Activated naive CD4-positive, alpha-beta T cell treated with anti-CD3 and anti-CD28 coated beads, Interleukin-2, amount 10 ng/mL, durations not matched to agents 7 days and 5 days (primary cell): ENCODE results near the gene PITPNB.
A peak's percentile ranks its signal among the peaks of the same experiment; 100 is the strongest.

Experiments used
- CTCF ChIA-PET: fragments of 350-600 bp; sonication (Branson Sonifier 250); formaldehyde crosslinking; loops from one replicate; lab custom pipeline; 2021; ENCODE audit warnings: antibody characterized with exemption; lab: Charles Lee
- DNase-seq: peaks from one replicate; pipeline ENCODE4 v3.0.0-alpha.2; 2020
- H3K27ac Mint-ChIP-seq: one replicate; pipeline ENCODE4 v1.8.0; 2021; ENCODE audit warnings: mild to moderate bottlenecking, moderate library complexity, mixed read lengths
- H3K27me3 Mint-ChIP-seq: one replicate; pipeline ENCODE4 v1.8.0; 2021; ENCODE audit warnings: mild to moderate bottlenecking, mixed read lengths
- H3K36me3 Mint-ChIP-seq: one replicate; pipeline ENCODE4 v1.8.0; 2021; ENCODE audit warnings: mixed read lengths
- H3K4me1 Mint-ChIP-seq: one replicate; pipeline ENCODE4 v1.8.0; 2021; ENCODE audit warnings: mixed read lengths
- H3K4me3 Mint-ChIP-seq: one replicate; pipeline ENCODE4 v1.8.0; 2021; ENCODE audit warnings: mild to moderate bottlenecking, moderate library complexity, mixed read lengths
- H3K9me3 Mint-ChIP-seq: one replicate; pipeline ENCODE4 v1.8.0; 2021; ENCODE audit warnings: mixed read lengths

Gene PITPNB

DNA sequence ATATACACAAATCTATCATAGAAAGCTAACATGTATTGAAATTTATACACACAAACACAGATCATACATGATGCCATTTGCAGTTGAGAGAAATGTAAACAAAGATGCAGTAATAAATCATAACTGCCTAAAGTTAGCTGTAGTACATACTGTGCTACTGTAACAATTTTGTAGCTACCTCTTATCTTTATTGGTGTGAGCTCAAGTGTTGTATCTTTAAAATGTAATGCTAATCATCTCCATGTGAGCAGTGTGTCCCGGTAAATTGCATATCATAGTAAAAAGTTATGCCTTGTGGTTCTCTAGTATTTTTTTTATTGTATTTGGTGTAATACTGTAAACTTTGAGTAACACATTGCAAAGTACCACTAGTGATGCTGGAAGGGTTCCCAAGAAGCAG, 16.8 kb upstream of the PITPNB start:
- no peaks in the 10 kb centered on the region for H3K9me3 Mint-ChIP-seq
- no peaks in the 10 kb centered on the region for H3K4me1 Mint-ChIP-seq
- no peak for DNase-seq
- CTCF ChIA-PET, result interaction anchor here (1.4 kb wide), 1 partner anchor 56 kb away, joined by 5 read pairs; no protein-coding TSS in a partner anchor
- H3K27me3 Mint-ChIP-seq, result no peaks in the 10 kb centered on the region
- peaks cover 3% of the 10 kb centered on the region for H3K36me3 Mint-ChIP-seq
- no peak overlapping the region for H3K4me3 Mint-ChIP-seq
- no peak overlapping the region for H3K27ac Mint-ChIP-seq

DNA sequence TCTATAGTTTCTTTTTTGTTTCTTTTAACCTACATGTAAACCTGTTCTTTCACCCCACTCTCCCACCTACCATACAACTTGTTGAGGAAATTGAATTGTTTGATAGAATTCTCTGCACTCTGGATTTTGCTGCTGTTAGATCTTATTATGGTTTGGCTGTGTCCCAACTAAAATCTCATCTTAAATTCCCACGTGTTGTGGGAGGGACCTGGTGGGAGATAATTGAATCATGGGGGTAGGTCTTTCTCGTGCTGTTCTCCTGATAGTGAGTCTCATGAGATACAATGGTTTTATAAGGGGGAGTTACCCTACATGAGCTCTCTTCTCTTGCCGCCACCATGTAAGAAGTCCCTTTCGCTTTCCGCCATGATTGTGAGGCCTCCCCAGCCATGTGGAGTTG, 15.0 kb upstream of the PITPNB start:
- no peak overlapping the region for H3K4me3 Mint-ChIP-seq
- H3K4me1 Mint-ChIP-seq, result no peaks in the 10 kb centered on the region
- no peak overlapping the region for H3K27ac Mint-ChIP-seq
- CTCF ChIA-PET, result no interaction called here
- no peaks in the 10 kb centered on the region for H3K27me3 Mint-ChIP-seq
- peaks cover 3% of the 10 kb centered on the region for H3K36me3 Mint-ChIP-seq
- DNase-seq, result no peak
- no peaks in the 10 kb centered on the region for H3K9me3 Mint-ChIP-seq

DNA sequence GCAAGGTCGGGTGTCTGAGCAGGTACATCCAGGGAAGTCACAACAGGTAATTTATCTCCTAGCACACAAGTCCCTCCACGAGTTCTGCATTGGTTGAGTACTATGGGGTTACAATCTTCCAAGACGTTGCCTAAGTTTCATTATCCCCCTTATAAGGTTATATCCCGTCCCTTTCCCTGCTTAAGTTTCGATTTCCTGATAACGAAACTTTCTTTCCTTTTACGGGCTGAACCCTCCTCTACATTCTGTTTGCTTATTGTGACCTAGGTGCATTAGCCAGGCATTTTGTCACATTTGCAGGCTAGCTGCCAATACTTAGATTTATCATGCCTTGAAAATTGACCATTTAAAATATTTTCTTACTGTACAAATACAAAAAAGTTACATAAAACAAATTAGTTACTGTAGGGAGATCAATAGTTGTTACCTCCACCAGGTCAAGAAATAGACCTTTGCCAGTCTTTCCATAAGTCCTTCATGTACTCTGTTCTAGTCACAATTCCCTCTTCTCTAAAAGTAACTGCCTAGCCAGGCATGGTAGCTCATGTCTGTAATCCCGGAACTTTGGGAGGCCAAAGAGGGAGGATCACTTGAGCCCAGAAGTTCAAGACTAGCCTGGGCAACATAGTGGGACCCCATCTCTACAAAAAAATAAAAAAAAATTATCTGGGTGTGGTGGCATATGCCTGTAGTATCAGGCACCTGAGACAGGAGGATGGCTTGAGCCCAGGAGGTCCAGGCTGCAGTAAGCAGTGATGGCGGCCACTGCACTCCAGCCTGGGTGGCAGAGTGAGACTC, 14.3 kb upstream of the PITPNB start:
- Mint-ChIP-seq H3K9me3 (no peaks in the 10 kb centered on the region), H3K4me1 (no peaks in the 10 kb centered on the region), H3K27ac (no peak overlapping the region), H3K27me3 (no peaks in the 10 kb centered on the region), H3K36me3 (peaks cover 3% of the 10 kb centered on the region), H3K4me3 (no peak overlapping the region)
- CTCF ChIA-PET, result no interaction called here
- DNase-seq, result no peak

DNA sequence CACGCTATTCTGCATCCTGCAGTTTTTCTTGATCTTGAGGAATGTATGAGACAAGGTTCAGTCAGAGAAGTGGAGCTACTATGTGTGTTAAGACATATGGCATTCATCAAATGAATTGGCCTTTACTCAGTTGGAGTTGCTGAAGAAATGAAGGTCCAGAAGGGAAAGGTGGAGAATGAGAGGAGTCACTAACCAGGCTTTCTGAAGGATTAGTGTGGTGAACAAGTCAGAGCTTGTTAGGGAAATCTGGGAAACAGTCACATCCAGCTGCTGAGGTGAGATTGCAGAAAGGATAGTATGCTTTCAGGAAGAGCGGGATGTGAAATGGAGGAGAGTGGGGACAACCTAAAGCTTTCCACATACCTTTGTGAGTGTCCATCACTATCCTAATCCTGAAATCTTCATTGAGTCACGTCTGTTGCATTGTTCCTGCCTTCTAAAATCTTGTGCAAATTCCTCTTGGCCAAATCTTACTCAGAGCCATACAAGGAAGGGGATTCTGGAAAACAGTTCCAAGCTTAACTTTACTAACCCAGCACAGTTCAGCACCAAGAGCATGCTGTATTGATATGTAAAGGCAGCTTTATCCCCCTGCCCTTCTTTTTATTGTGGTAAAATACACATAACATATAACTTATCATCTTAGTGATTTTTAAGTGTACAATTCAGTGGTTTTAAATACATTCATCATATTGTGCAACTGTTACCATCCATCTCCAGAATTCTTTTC, 11.4 kb upstream of the PITPNB start:
- no peak overlapping the region for H3K4me3 Mint-ChIP-seq
- no peak for DNase-seq
- no peaks in the 10 kb centered on the region for H3K27me3 Mint-ChIP-seq
- peaks cover 10% of the 10 kb centered on the region for H3K36me3 Mint-ChIP-seq
- no peaks in the 10 kb centered on the region for H3K9me3 Mint-ChIP-seq
- H3K4me1 Mint-ChIP-seq, result peaks cover 7% of the 10 kb centered on the region
- CTCF ChIA-PET, result no interaction called here
- H3K27ac Mint-ChIP-seq, result no peak overlapping the region

DNA sequence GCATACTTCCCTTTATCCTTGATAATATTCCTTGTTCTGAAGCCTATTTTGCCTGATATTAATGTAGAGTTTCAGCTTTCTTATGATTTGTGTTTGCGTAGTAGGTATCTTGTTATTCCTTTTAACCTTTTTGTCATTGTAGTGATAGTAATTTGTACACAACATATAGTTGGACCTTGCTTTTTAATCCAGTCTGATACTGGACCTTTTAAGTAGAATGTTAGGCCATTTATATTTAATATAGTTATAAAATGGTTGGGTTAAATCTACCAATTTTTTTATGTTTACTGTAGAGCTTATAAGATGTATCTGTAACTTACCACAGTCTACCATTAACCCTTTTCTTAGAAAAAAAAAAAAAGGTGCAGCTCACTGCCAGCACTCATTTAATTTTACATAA, 8.6 kb upstream of the PITPNB start:
- Mint-ChIP-seq H3K4me1 (peaks cover 10% of the 10 kb centered on the region), H3K4me3 (no peak overlapping the region), H3K9me3 (no peaks in the 10 kb centered on the region), H3K36me3 (peaks cover 22% of the 10 kb centered on the region), H3K27me3 (no peaks in the 10 kb centered on the region), H3K27ac (no peak overlapping the region)
- CTCF ChIA-PET, result no interaction called here
- DNase-seq, result no peak

GRCh38 chr22:27925331-27925730, 6.3 kb upstream of the PITPNB start:
- DNase-seq, result no peak
- CTCF ChIA-PET, result no interaction called here
- Mint-ChIP-seq H3K27me3 (no peaks in the 10 kb centered on the region), H3K4me3 (no peak overlapping the region), H3K9me3 (no peaks in the 10 kb centered on the region), H3K4me1 (peaks cover 31% of the 10 kb centered on the region), H3K36me3 (peaks cover 32% of the 10 kb centered on the region), H3K27ac (no peak overlapping the region)

DNA sequence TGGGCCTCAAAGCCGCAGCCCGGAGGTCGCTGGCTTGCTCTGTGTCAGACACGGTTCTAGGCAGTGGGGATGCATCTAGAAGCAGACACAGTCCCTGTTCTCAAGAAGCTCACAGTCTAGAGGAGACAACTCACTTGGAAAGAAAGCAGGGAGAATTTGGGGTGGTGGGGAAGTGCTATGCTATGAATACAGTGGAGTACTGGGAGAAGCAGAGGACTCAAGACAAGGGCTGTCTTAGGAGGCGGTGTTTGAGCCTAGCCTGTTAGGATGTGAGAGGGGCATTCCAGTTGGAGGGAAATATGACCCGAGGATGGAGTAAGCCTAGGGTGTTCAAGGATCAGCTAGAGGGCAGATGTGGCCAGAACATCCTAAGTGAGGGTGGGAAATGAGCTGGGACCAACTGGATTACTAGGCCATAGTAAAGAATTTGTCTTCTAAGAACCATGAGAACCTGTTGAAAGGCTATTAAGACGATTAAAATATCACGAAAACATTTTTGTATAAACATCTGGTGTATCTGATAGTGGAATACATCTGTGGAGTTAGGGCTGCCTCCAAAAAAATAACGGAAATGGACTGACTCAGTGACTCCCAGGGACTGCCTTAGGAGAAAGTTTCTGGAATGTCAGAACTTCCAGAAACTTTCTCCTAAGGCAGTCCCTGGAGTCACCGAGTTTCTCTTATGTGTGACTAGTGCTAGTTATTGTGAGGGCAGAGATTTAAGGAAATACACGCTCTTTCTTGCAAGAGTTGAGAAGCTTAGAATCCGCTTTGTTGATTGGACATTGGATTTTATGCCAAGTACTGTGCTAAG, 1.1 kb upstream of the PITPNB start:
- peaks cover 7% of the 10 kb centered on the region for H3K27me3 Mint-ChIP-seq
- peaks cover 48% of the 10 kb centered on the region for H3K36me3 Mint-ChIP-seq
- DNase-seq, result no peak
- H3K4me1 Mint-ChIP-seq, result peaks cover 61% of the 10 kb centered on the region
- peak overlapping the region; percentile 99 for H3K27ac Mint-ChIP-seq
- CTCF ChIA-PET, result interaction anchor here (1.1 to 2.6 kb wide), 4 partner anchors 21 to 40 kb away, joined by 3 to 9 read pairs (median 4); no protein-coding TSS in a partner anchor
- no peaks in the 10 kb centered on the region for H3K9me3 Mint-ChIP-seq
- H3K4me3 Mint-ChIP-seq, result peak overlapping the region; percentile 100

DNA sequence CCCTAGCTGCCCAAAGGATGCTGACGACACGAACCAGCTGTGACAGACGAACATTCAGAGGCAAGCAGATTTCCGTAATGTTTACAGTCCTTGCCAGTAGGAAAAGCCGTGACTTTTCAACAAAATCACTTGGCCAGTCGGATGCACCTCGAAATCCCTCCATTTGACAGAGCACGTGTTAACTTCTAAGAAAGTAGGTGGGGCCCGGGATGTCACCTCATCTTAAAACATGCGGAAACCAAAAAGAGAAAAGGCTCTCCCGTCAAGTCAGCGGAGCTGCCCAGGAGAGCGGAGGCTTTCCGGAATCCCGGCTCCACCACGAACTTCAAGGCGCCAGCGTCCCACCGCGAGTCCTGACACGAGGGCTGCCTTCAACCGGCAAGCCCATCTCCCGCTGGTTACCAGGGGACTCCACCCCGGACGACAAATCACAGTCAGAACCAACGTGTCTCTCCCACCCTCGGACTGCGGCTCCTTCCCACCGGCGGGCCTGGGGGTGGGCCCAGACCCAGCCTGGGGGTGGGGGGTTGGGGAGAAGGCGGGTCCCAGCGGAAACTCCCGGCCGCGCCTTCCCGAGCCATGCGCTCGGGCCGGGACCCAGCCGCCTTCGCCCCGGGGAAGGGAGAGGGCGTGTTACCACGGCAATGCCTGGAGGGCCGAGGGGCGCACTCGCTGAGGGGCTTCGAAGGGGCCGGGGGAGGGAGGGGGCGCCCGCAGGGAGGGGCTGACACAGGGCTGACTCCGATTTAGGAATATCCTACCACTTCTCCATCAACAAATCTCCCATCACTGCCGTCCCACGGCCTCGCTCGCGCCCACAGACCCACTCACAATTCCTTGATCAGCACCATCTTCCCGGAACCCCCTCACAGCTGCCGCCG, 475 bp downstream of the PITPNB start:
- Mint-ChIP-seq H3K9me3 (no peaks in the 10 kb centered on the region), H3K4me1 (peaks cover 74% of the 10 kb centered on the region), H3K36me3 (peaks cover 45% of the 10 kb centered on the region)

GRCh38 chr22:27915986-27916385, 3.1 kb downstream of the PITPNB start:
- Mint-ChIP-seq H3K27me3 (peaks cover 7% of the 10 kb centered on the region), H3K9me3 (no peaks in the 10 kb centered on the region), H3K4me3 (peak overlapping the region; percentile 16), H3K27ac (no peak overlapping the region), H3K4me1 (peaks cover 74% of the 10 kb centered on the region), H3K36me3 (peaks cover 41% of the 10 kb centered on the region)
- CTCF ChIA-PET, result no interaction called here
- DNase-seq, result no peak

More for the DNA sequence above, 475 bp downstream of the PITPNB start:
- Mint-ChIP-seq H3K4me3 (peak overlapping the region; percentile 100), H3K27ac (peak overlapping the region; percentile 99), H3K27me3 (peaks cover 7% of the 10 kb centered on the region)
- peak; percentile 71 for DNase-seq
- CTCF ChIA-PET, result interaction anchor here (0.6 to 2.6 kb wide), 4 partner anchors 19 to 1037 kb away, joined by 3 to 9 read pairs (median 4); no protein-coding TSS in a partner anchor

DNA sequence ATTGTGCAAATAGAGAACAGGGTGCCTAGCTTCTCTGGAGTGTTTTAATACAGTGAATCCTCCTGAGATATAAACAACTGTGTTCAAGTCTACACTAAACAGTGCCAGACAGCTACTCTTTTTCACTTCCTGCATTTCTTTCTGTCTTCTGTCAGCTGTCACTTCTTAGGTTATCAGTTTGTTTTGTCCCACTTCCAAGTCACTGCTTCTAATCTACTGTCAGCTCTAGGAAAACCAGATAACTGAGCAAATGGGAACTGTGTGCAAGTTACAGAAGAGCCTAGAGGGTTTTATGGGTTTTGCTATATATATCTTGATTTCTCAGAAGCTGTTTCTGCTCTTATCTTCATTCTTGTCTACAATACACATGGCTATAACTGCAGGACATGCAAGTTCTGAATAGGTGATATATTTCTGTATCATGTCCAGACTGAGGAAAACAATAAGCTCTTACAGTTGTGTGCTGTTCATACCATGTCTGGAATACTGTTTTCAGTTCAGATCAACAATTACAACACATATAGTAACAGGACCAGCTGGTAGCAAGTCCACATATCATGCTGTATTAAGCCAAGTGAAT, 5.8 kb downstream of the PITPNB start:
- peaks cover 60% of the 10 kb centered on the region for H3K4me1 Mint-ChIP-seq
- CTCF ChIA-PET, result interaction anchor here (0.8 kb wide), 1 partner anchor 27 kb away, joined by 3 read pairs; no protein-coding TSS in a partner anchor
- H3K9me3 Mint-ChIP-seq, result no peaks in the 10 kb centered on the region
- DNase-seq, result no peak
- no peak overlapping the region for H3K4me3 Mint-ChIP-seq
- peak overlapping the region; percentile 79 for H3K27ac Mint-ChIP-seq
- H3K36me3 Mint-ChIP-seq, result peaks cover 54% of the 10 kb centered on the region
- H3K27me3 Mint-ChIP-seq, result no peaks in the 10 kb centered on the region

- Mint-ChIP-seq H3K4me1 (peaks cover 53% of the 10 kb centered on the region), H3K9me3 (no peaks in the 10 kb centered on the region), H3K4me3 (no peak overlapping the region), H3K27ac (no peak overlapping the region), H3K27me3 (no peaks in the 10 kb centered on the region), H3K36me3 (peaks cover 52% of the 10 kb centered on the region)
- CTCF ChIA-PET, result no interaction called here
- DNase-seq, result no peak
Measured at GRCh38 chr22:27912101-27912500, 7.0 kb downstream of the PITPNB start.

GRCh38 chr22:27911330-27911729, 7.7 kb downstream of the PITPNB start:
- no peak overlapping the region for H3K4me3 Mint-ChIP-seq
- peaks cover 55% of the 10 kb centered on the region for H3K36me3 Mint-ChIP-seq
- H3K27me3 Mint-ChIP-seq, result no peaks in the 10 kb centered on the region
- H3K27ac Mint-ChIP-seq, result no peak overlapping the region
- H3K9me3 Mint-ChIP-seq, result no peaks in the 10 kb centered on the region
- H3K4me1 Mint-ChIP-seq, result peaks cover 55% of the 10 kb centered on the region
- DNase-seq, result no peak
- CTCF ChIA-PET, result no interaction called here

DNA sequence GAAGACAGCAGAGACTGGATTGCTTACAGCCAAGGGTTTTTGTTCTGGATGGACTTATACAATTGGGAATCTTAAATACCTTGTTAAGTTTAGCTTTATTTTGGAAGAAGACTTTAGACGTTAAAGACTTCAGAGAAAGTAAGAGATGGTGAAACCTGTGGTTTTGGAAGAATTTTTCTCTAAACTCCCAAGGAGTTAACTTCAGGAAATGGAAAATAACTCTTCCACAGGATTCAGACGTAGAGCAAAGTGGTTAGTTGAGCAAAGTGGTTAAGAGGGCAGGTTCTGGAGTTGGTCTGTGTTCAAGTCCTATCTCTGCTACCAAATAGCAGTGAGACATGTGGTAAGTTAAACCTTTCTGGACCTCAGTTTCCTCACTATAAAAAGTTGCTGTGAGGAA, 12.8 kb downstream of the PITPNB start:
- Mint-ChIP-seq H3K4me3 (no peak overlapping the region), H3K27ac (no peak overlapping the region)

More for the DNA sequence above, 12.8 kb downstream of the PITPNB start:
- DNase-seq, result no peak
- CTCF ChIA-PET, result interaction anchor here (1.8 kb wide), 1 partner anchor 20 kb away, joined by 5 read pairs; no protein-coding TSS in a partner anchor
- Mint-ChIP-seq H3K36me3 (peaks cover 67% of the 10 kb centered on the region), H3K9me3 (no peaks in the 10 kb centered on the region), H3K4me1 (peaks cover 46% of the 10 kb centered on the region), H3K27me3 (no peaks in the 10 kb centered on the region)
